GM04504 (cell line): Measurements from ENCODE around the gene KRT80.

Source experiments
- DNase-seq: peaks from one replicate; pipeline ENCODE4 v3.0.0-alpha.2; 2012; ENCODE audit warnings: low read depth

The KRT80 gene

GRCh38 chr12:52210925-52211650, 19.3 kb upstream of the KRT80 start:
- no peak for DNase-seq

- peak; percentile 48 for DNase-seq
These were observed 18.5 kb upstream of the KRT80 start for GRCh38 chr12:52210186-52210924.

DNA sequence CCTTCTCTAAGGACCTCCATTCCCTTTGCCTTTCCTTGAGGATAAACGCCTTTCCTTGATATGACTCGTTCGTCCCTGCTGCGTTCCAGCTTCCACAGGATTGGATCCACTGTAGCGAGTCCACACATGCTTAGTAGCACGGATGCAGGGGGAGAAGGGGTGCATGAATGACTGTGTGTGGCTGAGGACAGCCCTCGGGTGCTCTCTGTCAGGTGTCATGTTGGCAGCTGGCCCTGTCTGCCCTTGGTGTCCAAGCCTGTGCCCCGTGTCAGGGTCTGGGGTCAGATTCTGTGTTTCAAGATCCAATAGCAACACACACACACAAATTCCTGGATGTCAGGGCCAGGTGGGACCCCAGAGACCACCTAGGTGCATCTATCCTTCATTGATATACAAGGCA, 17.5 kb upstream of the KRT80 start:
- no peak for DNase-seq

GRCh38 chr12:52208424-52209165, 16.8 kb upstream of the KRT80 start:
- no peak for DNase-seq

DNA sequence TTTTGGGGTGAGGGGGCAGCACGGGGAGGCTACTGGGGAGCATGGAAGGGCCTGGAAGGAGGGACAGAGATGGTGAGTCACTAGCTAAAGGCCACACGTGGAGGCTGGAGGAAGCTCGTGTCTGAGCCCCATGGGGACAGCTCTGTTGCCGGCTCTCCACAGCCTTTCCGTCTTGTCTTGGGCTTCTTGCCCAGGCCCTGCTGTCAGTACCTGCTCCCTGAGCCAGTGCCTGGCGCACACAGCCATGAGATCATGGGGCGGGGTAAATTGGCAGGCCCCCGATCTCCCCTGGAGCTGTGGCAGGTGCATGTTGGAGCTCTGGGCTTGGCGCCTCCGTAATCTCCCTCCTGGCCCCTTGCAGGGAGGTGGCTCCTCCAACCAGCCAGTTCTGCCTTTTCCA, 16.1 kb upstream of the KRT80 start:
- DNase-seq, result peak; percentile 43

- no peak for DNase-seq
These were observed 15.3 kb upstream of the KRT80 start for GRCh38 chr12:52207106-52207505.

GRCh38 chr12:52206304-52207040, 14.7 kb upstream of the KRT80 start:
- no peak for DNase-seq

GRCh38 chr12:52205612-52206303, 13.9 kb upstream of the KRT80 start:
- DNase-seq, result no peak

- DNase-seq, result no peak
These were observed 13.2 kb upstream of the KRT80 start for GRCh38 chr12:52204931-52205505.

DNA sequence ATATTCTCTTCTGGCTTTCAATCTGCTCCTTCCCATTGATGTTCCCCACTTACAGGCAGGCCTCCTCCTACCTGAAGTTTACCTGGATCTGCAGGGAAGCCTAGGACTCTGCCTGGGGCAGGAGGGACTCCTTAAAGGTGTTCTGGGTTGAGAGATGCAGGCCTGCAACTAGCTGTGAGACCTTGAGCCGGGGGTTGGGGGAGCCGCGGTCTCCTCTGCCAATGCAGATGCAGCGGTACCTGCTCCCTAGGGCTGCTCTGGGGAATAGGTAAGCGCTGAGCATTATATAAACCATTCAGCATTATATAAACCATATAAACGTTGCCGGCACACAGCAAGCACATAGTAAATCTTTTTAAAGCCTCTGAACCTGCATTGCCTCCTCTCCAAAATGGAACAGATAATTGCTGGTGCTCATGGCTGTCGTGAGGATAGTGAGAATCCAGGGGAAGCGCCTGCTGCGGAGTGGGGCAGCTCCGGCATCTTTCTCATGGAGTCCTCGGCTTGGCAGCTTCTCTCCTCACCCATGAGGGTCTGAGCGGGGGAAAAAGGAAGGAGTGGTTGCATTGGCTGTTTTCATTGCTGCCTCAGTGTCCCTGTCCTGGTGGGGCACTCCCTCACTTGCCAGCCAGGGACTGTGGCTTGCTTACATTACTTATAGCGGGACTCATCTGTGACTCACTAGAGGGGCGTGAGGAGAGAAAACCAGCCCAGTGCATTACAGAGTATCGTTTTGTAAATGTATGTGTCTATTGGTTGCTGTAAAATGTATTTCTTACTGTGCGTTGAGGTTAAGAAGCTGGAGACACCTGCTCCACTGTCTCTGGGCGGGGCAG, 12.5 kb upstream of the KRT80 start:
- no peak for DNase-seq

DNA sequence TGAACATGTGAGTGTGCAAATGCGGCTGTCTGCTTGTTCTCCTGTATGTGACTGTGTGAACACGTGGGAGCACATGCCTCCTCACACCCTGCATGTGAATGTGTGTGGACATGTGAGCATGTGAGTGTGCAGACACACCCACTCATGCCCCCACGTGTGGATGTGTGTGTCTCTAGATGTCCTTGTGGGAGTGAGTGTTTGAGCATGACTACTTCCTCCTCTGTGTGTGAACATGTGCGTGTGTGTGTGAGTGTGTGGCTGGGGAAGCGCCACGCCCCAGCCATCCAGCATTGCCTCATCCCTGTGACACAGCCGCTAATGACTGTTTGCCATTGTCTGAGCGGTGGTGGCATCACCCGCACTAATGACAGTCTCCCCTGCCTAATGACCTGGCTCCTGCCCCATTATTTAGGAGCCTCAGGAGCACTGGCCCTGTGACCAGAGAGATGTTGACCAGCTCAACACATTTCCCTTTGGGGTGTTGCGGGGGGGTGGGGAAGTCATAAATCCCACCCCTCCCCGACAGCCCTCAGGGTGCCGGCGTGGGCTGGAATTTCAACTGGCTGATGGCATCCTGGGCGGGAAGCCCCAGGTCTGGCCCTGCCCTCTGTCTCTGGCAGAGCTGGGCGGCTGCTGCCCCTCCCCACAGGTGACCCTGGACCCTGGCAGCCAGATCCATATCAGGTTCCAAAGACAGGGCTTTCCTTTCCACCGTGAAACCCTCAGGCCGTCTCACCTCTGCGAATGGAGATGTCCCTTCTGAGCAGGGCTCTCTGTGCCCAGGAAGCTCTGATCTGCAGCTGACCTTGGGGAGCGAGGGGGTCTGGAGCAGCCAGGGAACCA, 11.5 kb upstream of the KRT80 start:
- DNase-seq, result peak; percentile 74

- DNase-seq, result no peak
These were observed 10.7 kb upstream of the KRT80 start for GRCh38 chr12:52202361-52203078.

- DNase-seq, result no peak
These were observed 9.6 kb upstream of the KRT80 start for GRCh38 chr12:52201451-52201839.

GRCh38 chr12:52200781-52201450, 9.1 kb upstream of the KRT80 start:
- DNase-seq, result no peak

DNA sequence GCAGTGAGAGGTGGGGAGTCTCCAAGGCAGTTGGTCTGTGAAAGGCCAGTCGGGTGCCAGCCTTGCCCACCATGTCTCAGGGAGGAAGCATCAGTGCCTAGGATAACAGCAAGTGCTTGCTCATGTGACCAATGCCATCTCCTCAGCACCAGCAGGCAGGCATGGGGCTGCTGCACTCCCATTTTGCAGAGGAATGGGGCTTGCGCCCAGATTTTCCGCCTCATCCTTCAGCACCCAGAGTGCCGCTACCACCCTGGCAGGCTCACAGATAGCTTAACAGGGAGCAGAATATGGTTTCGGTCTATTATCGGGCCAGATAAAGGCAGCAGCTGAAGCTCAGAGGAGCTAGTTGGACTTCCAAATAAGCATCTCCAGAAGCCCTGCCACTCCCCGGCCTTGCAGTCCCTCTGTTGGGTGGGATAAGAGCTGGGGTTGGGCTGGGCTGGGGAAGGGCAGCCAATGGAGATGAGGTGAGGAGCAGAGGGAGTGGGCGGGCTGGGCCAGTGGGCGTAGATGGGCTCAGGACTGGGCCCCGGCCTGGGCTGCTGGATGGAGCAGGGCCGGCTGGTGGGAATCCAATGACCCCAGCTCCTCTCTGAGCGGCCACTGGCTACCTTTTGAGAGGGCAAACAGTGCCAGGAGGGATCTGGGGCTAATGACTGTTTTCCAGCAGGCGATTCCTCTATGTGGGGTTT, 8.4 kb upstream of the KRT80 start:
- DNase-seq, result no peak

GRCh38 chr12:52199294-52199919, 7.6 kb upstream of the KRT80 start:
- DNase-seq, result no peak
